ENCODE results near the gene ATOH8.

Gene ATOH8

GRCh38 chr2:85728883-85729824 is 24.6 kb upstream of the ATOH8 start:
- no peak overlapping the region for H3K4me3 ChIP-seq (ENCODE audit: extremely low read depth, insufficient read depth, low read length, poor library complexity, severe bottlenecking)
- H3K9me3 ChIP-seq (ENCODE audit: control insufficient read depth, low read length): no peaks in the 10 kb centered on the region
- peaks cover 4% of the 10 kb centered on the region for H3K4me1 ChIP-seq (ENCODE audit: control insufficient read depth, insufficient read depth, low read length, poor library complexity, severe bottlenecking)
- no peak overlapping the region for H3K27ac ChIP-seq (ENCODE audit: low read depth, low read length, severe bottlenecking)
- WGBS, 2 experiments (ENCODE audit: insufficient coverage in 2 of 2): 44 to 45% methylated on average over 20 to 25 of the region's 26 CpGs
- no peaks in the 10 kb centered on the region for H3K36me3 ChIP-seq (ENCODE audit: control insufficient read depth, insufficient read depth, low read length)

DNA sequence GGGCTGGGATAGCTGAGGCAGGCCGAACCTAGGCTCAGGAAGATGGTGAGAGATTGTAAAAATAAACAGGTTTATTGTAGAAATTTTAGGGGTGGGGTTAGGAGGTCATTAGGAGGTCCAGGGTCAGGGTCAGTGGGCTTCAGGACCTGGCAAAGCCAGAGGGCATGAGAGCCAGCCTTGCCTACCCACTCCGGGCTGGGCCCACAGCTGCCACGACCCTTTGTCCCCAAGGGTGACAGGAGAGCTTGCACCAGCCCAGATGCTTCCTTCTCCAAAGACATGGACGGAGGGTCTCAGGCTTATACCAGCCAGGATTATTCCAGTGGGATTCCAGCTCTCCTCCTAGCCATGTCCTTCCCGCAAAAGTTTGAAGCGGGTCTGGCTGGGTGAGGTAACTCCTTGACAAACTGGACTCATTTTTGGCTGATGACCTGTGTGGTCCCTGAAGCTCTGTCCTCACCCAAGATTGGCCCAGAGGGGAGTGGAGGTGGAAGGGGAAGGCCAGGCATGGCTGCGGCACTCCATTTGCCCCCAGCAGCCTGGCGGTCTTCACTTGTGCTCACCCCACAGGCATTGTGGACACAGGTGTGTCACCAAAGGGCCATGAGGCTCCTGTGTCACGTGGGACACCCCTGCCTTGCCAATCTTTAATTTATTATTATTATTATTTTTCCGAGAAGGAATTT is 23.8 kb upstream of the ATOH8 start:
- Histone ChIP-seq H3K4me1 (ENCODE audit: control insufficient read depth, insufficient read depth, low read length, poor library complexity, severe bottlenecking) (peaks cover 4% of the 10 kb centered on the region), H3K36me3 (ENCODE audit: control insufficient read depth, insufficient read depth, low read length) (no peaks in the 10 kb centered on the region), H3K9me3 (ENCODE audit: control insufficient read depth, low read length) (no peaks in the 10 kb centered on the region), H3K4me3 (ENCODE audit: extremely low read depth, insufficient read depth, low read length, poor library complexity, severe bottlenecking) (no peak overlapping the region), H3K27ac (ENCODE audit: low read depth, low read length, severe bottlenecking) (no peak overlapping the region)
- WGBS, 2 experiments (ENCODE audit: insufficient coverage in 2 of 2): 93 to 96% methylated on average over 7 to 8 of the region's 10 CpGs

DNA sequence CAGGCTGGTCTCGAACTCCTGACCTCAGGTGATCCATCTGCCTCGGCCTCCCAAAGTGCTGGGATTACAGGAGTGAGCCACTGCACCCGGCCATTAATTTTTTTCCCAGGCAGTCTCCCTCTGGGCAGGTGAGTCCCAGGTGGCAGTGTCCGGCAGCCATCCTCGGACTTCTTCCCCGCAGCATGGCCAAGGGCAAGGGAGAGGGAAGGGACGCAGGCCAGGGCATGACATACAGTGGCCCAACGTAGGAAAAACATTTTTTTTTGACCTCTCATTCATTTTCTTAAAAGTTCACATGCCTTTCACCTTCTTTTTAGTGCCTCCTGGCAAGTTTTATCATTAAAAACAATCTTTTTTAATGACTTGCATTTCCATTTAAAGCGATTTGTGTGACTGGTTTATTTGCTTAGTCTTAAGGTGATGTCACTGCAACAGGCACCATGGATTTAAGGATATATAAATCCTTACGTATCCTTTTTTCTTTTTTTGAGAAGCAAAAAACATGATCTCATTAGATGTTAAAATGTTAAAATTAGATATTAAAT is 23.0 kb upstream of the ATOH8 start:
- Histone ChIP-seq H3K4me1 (ENCODE audit: control insufficient read depth, insufficient read depth, low read length, poor library complexity, severe bottlenecking) (peaks cover 4% of the 10 kb centered on the region), H3K27ac (ENCODE audit: low read depth, low read length, severe bottlenecking) (no peak overlapping the region), H3K4me3 (ENCODE audit: extremely low read depth, insufficient read depth, low read length, poor library complexity, severe bottlenecking) (no peak overlapping the region), H3K9me3 (ENCODE audit: control insufficient read depth, low read length) (no peaks in the 10 kb centered on the region), H3K36me3 (ENCODE audit: control insufficient read depth, insufficient read depth, low read length) (no peaks in the 10 kb centered on the region)
- WGBS, 2 experiments (ENCODE audit: insufficient coverage in 2 of 2): 92 to 97% methylated on average over 4 to 6 of the region's 10 CpGs

DNA sequence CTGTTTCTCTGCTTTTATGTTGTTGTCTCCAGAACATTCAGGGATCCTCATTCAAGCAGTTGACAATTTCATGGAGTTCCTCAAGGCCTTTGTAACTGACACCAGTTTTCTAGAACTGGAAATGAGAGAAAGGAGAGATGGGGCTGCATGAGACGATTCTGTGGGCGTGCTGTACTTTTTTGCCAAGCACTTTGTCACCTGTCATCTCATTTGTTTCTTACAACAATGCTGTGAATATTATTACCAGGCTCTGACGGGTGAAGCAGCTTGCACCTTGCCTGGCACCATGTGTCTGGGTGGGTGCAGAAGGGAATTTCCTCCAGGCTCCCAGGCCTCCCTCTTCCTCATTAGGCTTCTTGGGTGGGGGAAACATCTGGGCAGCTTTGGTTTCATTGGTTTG is 22.2 kb upstream of the ATOH8 start:
- H3K4me1 ChIP-seq (ENCODE audit: control insufficient read depth, insufficient read depth, low read length, poor library complexity, severe bottlenecking): peaks cover 4% of the 10 kb centered on the region
- WGBS, 2 experiments (ENCODE audit: insufficient coverage in 2 of 2): 93% methylated on average over 2 of the region's 3 CpGs; no CpG with 5 or more reads in 1 of the 2 experiments
- no peak overlapping the region for H3K4me3 ChIP-seq (ENCODE audit: extremely low read depth, insufficient read depth, low read length, poor library complexity, severe bottlenecking)
- H3K27ac ChIP-seq (ENCODE audit: low read depth, low read length, severe bottlenecking): no peak overlapping the region
- H3K36me3 ChIP-seq (ENCODE audit: control insufficient read depth, insufficient read depth, low read length): no peaks in the 10 kb centered on the region
- H3K9me3 ChIP-seq (ENCODE audit: control insufficient read depth, low read length): no peaks in the 10 kb centered on the region

DNA sequence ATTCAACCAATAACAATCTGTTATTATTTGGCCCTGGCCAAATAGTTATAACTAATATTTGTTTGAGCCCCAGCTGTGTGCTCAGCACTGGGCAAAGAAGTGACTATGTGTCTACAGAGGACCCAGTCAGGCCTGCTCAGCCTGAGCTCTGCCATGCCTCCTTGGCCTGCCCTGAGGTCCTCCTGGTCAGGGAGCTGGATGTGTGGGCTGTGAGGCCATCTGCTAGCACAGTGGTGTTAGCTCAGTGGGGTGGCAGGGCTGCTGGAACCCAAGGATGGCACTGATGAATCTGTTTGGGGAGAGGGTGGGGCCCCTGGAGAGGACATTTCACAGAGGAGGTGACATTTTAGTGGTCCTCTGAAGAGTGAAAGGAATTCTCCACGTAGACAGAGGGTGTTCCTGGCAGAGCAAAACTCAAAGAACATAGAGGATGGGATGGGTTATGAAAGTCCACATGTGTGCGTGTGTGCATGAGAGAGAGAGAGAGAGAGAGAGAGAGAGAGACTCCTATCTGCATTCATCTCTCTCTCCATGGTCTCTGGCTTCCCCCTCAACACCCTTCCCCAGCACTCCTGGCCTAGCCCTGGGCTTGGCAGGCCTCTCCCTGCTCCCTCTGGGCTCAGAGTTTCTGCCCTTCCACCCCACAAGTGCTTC is 21.2 kb upstream of the ATOH8 start:
- no peak overlapping the region for H3K27ac ChIP-seq (ENCODE audit: low read depth, low read length, severe bottlenecking)
- peaks cover 5% of the 10 kb centered on the region for H3K4me1 ChIP-seq (ENCODE audit: control insufficient read depth, insufficient read depth, low read length, poor library complexity, severe bottlenecking)
- H3K4me3 ChIP-seq (ENCODE audit: extremely low read depth, insufficient read depth, low read length, poor library complexity, severe bottlenecking): no peak overlapping the region
- WGBS, 2 experiments (ENCODE audit: insufficient coverage in 2 of 2): 100% methylated on average over 1 of the region's 2 CpGs; no CpG with 5 or more reads in 1 of the 2 experiments
- no peaks in the 10 kb centered on the region for H3K9me3 ChIP-seq (ENCODE audit: control insufficient read depth, low read length)
- no peaks in the 10 kb centered on the region for H3K36me3 ChIP-seq (ENCODE audit: control insufficient read depth, insufficient read depth, low read length)

- Histone ChIP-seq H3K4me3 (ENCODE audit: extremely low read depth, insufficient read depth, low read length, poor library complexity, severe bottlenecking) (no peak overlapping the region), H3K4me1 (ENCODE audit: control insufficient read depth, insufficient read depth, low read length, poor library complexity, severe bottlenecking) (peaks cover 8% of the 10 kb centered on the region), H3K27ac (ENCODE audit: low read depth, low read length, severe bottlenecking) (no peak overlapping the region), H3K36me3 (ENCODE audit: control insufficient read depth, insufficient read depth, low read length) (no peaks in the 10 kb centered on the region), H3K9me3 (ENCODE audit: control insufficient read depth, low read length) (no peaks in the 10 kb centered on the region)
- WGBS, 2 experiments (ENCODE audit: insufficient coverage in 2 of 2): 92 to 95% methylated on average over 9 to 14 of the region's 18 CpGs
Observed at GRCh38 chr2:85733121-85733960, 20.4 kb upstream of the ATOH8 start.

DNA sequence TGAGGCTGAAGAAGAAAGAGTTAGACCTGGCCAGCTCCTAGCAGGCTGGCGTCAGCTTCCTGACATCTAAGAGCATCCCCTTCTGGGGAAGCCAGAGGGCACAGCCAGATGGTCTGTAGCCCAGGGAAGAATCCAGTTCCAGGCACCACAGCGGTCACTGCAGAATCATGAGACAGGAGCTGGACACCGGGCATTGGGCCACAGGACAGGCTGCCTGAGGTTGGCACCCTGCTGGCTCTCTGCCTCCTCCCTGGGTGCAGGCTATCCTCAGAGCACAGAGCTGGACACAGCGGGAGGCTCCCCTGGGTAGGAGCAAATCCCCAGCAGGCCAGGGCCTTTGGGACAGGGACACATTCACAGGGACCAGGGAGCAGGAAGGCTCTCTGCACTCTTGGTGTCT is 19.8 kb upstream of the ATOH8 start:
- no peaks in the 10 kb centered on the region for H3K36me3 ChIP-seq (ENCODE audit: control insufficient read depth, insufficient read depth, low read length)
- no peak overlapping the region for H3K4me3 ChIP-seq (ENCODE audit: extremely low read depth, insufficient read depth, low read length, poor library complexity, severe bottlenecking)
- 95 to 96% methylated on average over 3 to 4 of the region's 4 CpGs for WGBS, 2 experiments (ENCODE audit: insufficient coverage in 2 of 2)
- H3K27ac ChIP-seq (ENCODE audit: low read depth, low read length, severe bottlenecking): no peak overlapping the region
- no peaks in the 10 kb centered on the region for H3K9me3 ChIP-seq (ENCODE audit: control insufficient read depth, low read length)
- peaks cover 8% of the 10 kb centered on the region for H3K4me1 ChIP-seq (ENCODE audit: control insufficient read depth, insufficient read depth, low read length, poor library complexity, severe bottlenecking)

DNA sequence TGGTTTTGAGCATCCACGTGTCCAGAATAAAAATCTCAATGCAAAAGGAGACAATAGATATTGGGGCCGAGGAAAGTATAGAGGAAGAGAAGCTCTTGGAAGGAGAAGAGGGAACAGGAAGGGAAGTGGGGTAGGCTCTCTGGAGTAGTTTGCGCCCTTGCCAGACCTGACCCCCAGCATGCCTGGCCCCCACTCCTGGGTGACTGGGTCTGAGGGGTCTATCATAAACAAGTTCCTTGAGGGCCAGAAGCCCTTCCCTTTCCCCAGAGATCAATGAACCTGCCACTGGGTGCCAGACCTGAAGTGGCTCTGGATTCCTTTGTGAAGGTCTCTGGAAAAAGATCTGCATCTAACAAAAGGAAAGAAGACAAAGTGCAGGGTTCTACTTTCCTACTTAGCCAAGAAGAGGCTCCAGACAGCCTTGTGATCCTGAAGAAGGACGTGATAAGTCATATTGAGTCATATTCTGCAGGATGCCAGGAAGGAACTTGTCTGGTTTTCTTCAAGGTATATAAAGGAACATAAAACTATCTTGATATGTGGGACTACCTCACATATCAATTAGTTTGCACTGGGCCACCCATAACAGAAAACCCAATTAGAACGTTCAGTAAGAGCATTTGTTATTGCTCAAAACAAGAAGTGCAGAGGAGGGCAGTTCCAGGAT is 18.7 kb upstream of the ATOH8 start:
- Histone ChIP-seq H3K4me3 (ENCODE audit: extremely low read depth, insufficient read depth, low read length, poor library complexity, severe bottlenecking) (no peak overlapping the region), H3K36me3 (ENCODE audit: control insufficient read depth, insufficient read depth, low read length) (no peaks in the 10 kb centered on the region), H3K9me3 (ENCODE audit: control insufficient read depth, low read length) (no peaks in the 10 kb centered on the region), H3K27ac (ENCODE audit: low read depth, low read length, severe bottlenecking) (no peak overlapping the region), H3K4me1 (ENCODE audit: control insufficient read depth, insufficient read depth, low read length, poor library complexity, severe bottlenecking) (peaks cover 5% of the 10 kb centered on the region)
- WGBS, 2 experiments (ENCODE audit: insufficient coverage in 2 of 2): 78 to 81% methylated on average over 2 to 3 of the region's 5 CpGs

GRCh38 chr2:85735691-85736090 is 18.1 kb upstream of the ATOH8 start:
- no peak overlapping the region for H3K27ac ChIP-seq (ENCODE audit: low read depth, low read length, severe bottlenecking)
- peaks cover 5% of the 10 kb centered on the region for H3K4me1 ChIP-seq (ENCODE audit: control insufficient read depth, insufficient read depth, low read length, poor library complexity, severe bottlenecking)
- no peaks in the 10 kb centered on the region for H3K36me3 ChIP-seq (ENCODE audit: control insufficient read depth, insufficient read depth, low read length)
- H3K4me3 ChIP-seq (ENCODE audit: extremely low read depth, insufficient read depth, low read length, poor library complexity, severe bottlenecking): no peak overlapping the region
- H3K9me3 ChIP-seq (ENCODE audit: control insufficient read depth, low read length): no peaks in the 10 kb centered on the region

Data from mesodermal cell (in vitro differentiated cells).